ENCODE measurements around the gene EMP1.

The EMP1 gene

GRCh38 chr12:13152756-13153155, 43.8 kb upstream of the EMP1 start:
- TF ChIP-seq, protein P1, sequence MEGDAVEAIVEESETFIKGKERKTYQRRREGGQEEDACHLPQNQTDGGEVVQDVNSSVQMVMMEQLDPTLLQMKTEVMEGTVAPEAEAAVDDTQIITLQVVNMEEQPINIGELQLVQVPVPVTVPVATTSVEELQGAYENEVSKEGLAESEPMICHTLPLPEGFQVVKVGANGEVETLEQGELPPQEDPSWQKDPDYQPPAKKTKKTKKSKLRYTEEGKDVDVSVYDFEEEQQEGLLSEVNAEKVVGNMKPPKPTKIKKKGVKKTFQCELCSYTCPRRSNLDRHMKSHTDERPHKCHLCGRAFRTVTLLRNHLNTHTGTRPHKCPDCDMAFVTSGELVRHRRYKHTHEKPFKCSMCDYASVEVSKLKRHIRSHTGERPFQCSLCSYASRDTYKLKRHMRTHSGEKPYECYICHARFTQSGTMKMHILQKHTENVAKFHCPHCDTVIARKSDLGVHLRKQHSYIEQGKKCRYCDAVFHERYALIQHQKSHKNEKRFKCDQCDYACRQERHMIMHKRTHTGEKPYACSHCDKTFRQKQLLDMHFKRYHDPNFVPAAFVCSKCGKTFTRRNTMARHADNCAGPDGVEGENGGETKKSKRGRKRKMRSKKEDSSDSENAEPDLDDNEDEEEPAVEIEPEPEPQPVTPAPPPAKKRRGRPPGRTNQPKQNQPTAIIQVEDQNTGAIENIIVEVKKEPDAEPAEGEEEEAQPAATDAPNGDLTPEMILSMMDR (IDR thresholded peaks at IDR 0.05) = no peak
- Histone ChIP-seq H3K27me3 (no peaks in the 10 kb centered on the region), H3K4me3 (no peak overlapping the region), H3K27ac (peak overlapping the region in 1 of 2 donors; percentile 13), H3K36me3 (no peaks in the 10 kb centered on the region), H3K9me3 (no peaks in the 10 kb centered on the region), H3K4me1 (peaks cover 0 to 15% (median 5%) of the 10 kb centered on the region in 4 donors)
- intact Hi-C loops (cut with DNase I; ENCODE audit: low total_unique reads) = no loop called here
- DNase-seq = no peak

- Histone ChIP-seq H3K27ac (peak overlapping the region in 1 of 2 donors; percentile 13), H3K27me3 (no peaks in the 10 kb centered on the region), H3K9me3 (no peaks in the 10 kb centered on the region), H3K36me3 (no peaks in the 10 kb centered on the region), H3K4me3 (no peak overlapping the region), H3K4me1 (peaks cover 0 to 11% (median 4%) of the 10 kb centered on the region in 4 donors)
- DNase-seq = no peak
- intact Hi-C loops (cut with DNase I; ENCODE audit: low total_unique reads) = no loop called here
- TF ChIP-seq, protein P1 (IDR thresholded peaks at IDR 0.05) = no peak
Observed at GRCh38 chr12:13153180-13153579, 43.3 kb upstream of the EMP1 start.

GRCh38 chr12:13154027-13154538, 42.4 kb upstream of the EMP1 start:
- peak overlapping the region in 1 of 2 donors; percentile 13 for H3K27ac ChIP-seq

DNA sequence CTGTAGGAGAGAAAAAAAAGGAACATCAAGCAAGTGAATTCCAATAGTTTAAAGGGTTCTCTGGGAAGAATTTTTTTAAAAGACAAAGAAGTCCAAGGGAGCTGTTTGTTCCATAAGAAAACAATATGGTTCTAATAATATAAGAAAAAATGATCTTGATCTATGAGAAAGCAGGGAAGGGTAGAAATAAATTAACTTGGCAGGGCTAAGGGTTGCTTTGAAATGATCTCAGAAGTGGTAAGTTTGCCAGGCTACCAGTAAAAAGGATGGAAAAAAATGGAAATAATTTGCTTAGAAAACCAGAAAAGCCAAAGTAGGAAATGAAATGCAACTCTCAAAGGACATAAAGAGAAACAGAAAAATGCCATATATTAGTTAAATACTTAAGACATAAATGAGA, 41.7 kb upstream of the EMP1 start:
- no peak overlapping the region for H3K4me3 ChIP-seq
- H3K27me3 ChIP-seq = no peaks in the 10 kb centered on the region
- no peaks in the 10 kb centered on the region for H3K9me3 ChIP-seq
- TF ChIP-seq, protein P1 (IDR thresholded peaks at IDR 0.05) = no peak
- intact Hi-C loops (cut with DNase I; ENCODE audit: low total_unique reads) = no loop called here
- DNase-seq = no peak
- H3K36me3 ChIP-seq = no peaks in the 10 kb centered on the region
- no peak overlapping the region for H3K27ac ChIP-seq
- H3K4me1 ChIP-seq = no peaks in the 10 kb centered on the region

More at GRCh38 chr12:13154027-13154538, 42.4 kb upstream of the EMP1 start:
- no peak for DNase-seq
- peaks cover 0 to 4% (median 0%) of the 10 kb centered on the region in 4 donors for H3K4me1 ChIP-seq
- intact Hi-C loops (cut with DNase I; ENCODE audit: low total_unique reads) = no loop called here
- H3K27me3 ChIP-seq = no peaks in the 10 kb centered on the region
- TF ChIP-seq, protein P1 (IDR thresholded peaks at IDR 0.05) = no peak
- H3K4me3 ChIP-seq = no peak overlapping the region
- no peaks in the 10 kb centered on the region for H3K36me3 ChIP-seq
- no peaks in the 10 kb centered on the region for H3K9me3 ChIP-seq

- Histone ChIP-seq H3K27me3 (no peaks in the 10 kb centered on the region), H3K36me3 (no peaks in the 10 kb centered on the region), H3K9me3 (no peaks in the 10 kb centered on the region), H3K4me3 (no peak overlapping the region), H3K4me1 (no peaks in the 10 kb centered on the region), H3K27ac (no peak overlapping the region)
- DNase-seq = no peak
- TF ChIP-seq, protein P1 (IDR thresholded peaks at IDR 0.05) = no peak
- intact Hi-C loops (cut with DNase I; ENCODE audit: low total_unique reads) = no loop called here
Observed at GRCh38 chr12:13156277-13156676, 40.2 kb upstream of the EMP1 start.

DNA sequence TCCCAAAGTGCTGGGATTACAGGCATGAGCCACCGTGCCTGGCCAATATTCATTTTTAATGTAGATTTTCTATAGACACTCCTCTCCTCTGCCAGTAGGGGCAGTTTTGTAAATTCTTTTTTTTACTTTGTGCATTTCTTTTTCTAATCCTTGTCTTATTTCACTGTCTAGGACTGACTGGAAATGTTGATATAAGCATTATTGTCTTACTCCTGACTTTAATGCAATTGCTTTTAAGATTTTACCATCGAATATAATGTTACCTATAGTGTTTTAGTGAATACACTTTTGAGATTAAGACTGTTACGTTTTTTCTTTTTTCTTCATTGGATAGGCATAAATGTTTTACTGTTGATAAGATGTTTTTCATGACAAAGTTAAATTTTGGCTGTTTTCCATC, 35.4 kb upstream of the EMP1 start:
- Histone ChIP-seq H3K9me3 (no peaks in the 10 kb centered on the region), H3K4me1 (peaks cover 0 to 11% (median 5%) of the 10 kb centered on the region in 4 donors), H3K27me3 (no peaks in the 10 kb centered on the region), H3K36me3 (no peaks in the 10 kb centered on the region), H3K4me3 (no peak overlapping the region), H3K27ac (no peak overlapping the region)
- intact Hi-C loops (cut with DNase I; ENCODE audit: low total_unique reads) = no loop called here
- TF ChIP-seq, protein P1 (IDR thresholded peaks at IDR 0.05) = no peak
- DNase-seq = no peak
